IMR-90 (cell line): Measurements from ENCODE around the gene CDH15. TPM values are rescaled to one million over a fixed set of nuclear protein-coding genes. Genes with fewer than 3 reads are reported as not detected.

Experiments used
- ATAC-seq: fragments of 200-7000 bp; cut with Tn5 transposase; 2 replicates; pipeline ENCODE4 v1.9.1; 2020; ENCODE audit warnings: low read depth, mild to moderate bottlenecking, moderate library complexity
- BruUV-seq: library from RNA; stranded (reverse); fragments of 400-500 nt; replicated peaks from 2 replicates; lab custom pipeline; 2021; lab: Mats Ljungman, UMichigan
- CTCF ChIA-PET: fragments of 300-600 bp; formaldehyde crosslinking; extraction: SDS; loops from one replicate; lab custom pipeline; 2021; ENCODE audit warnings: antibody characterized with exemption; lab: Yijun Ruan, JAX
- POLR2A ChIA-PET: fragments of 300-600 bp; sonication (Branson Sonifier 250); formaldehyde crosslinking; loops from one replicate; lab custom pipeline; 2022; ENCODE audit warnings: antibody characterized with exemption; ENCODE audit not compliant: unreplicated experiment; lab: Charles Lee
- DNase-seq: peaks from one replicate; pipeline ENCODE4 v3.0.0; 2013
- H2AFZ ChIP-seq: replicated peaks from 2 replicates; pipeline ENCODE3; 2013; ENCODE audit warnings: low read length, mild to moderate bottlenecking; ENCODE audit not compliant: poor library complexity
- H2AK5ac ChIP-seq: 2 replicates; pipeline ENCODE4 v1.6.1; 2013; ENCODE audit warnings: low read depth, low read length, inconsistent platforms
- H2AK9ac ChIP-seq: replicated peaks from 2 replicates; pipeline ENCODE3; 2013; ENCODE audit warnings: mild to moderate bottlenecking, low read depth, low read length, moderate library complexity; ENCODE audit not compliant: poor library complexity
- H2BK120ac ChIP-seq: 2 replicates; pipeline ENCODE4 v1.6.1; 2013; ENCODE audit warnings: low read depth, low read length, inconsistent platforms
- H2BK15ac ChIP-seq: 3 replicates; pipeline ENCODE4 v1.6.1; 2013; ENCODE audit warnings: low read depth, low read length, inconsistent platforms
- H2BK20ac ChIP-seq: 2 replicates; pipeline ENCODE4 v1.6.1; 2013; ENCODE audit warnings: low read depth, mild to moderate bottlenecking, inconsistent platforms, low read length, moderate library complexity
- H2BK5ac ChIP-seq: 2 replicates; pipeline ENCODE4 v1.6.1; 2013; ENCODE audit warnings: mild to moderate bottlenecking, low read depth, low read length, inconsistent platforms; ENCODE audit not compliant: poor library complexity, severe bottlenecking
- H3K14ac ChIP-seq: replicated peaks from 2 replicates; pipeline ENCODE4 v1.6.1; 2013; ENCODE audit warnings: low read depth, low read length, inconsistent platforms
- H3K18ac ChIP-seq: 2 replicates; pipeline ENCODE4 v1.6.1; 2013; ENCODE audit warnings: low read depth, low read length, control low read depth
- H3K23ac ChIP-seq: 2 replicates; pipeline ENCODE4 v1.6.1; 2013; ENCODE audit warnings: low read depth, low read length, inconsistent platforms
- H3K27ac ChIP-seq: 2 replicates; pipeline ENCODE4 v1.5.1; 2013; ENCODE audit warnings: mild to moderate bottlenecking, control low read depth, low read length; ENCODE audit not compliant: insufficient read depth
- H3K27me3 ChIP-seq: 2 replicates; pipeline ENCODE4 v1.6.1; 2013; ENCODE audit warnings: low read length; ENCODE audit not compliant: control insufficient read depth, insufficient read depth
- H3K36me3 ChIP-seq: 2 replicates; pipeline ENCODE4 v1.6.1; 2013; ENCODE audit warnings: low read length, mixed read lengths; ENCODE audit not compliant: control insufficient read depth, insufficient read depth
- H3K4ac ChIP-seq: 2 replicates; pipeline ENCODE4 v1.6.1; 2013; ENCODE audit warnings: low read depth, low read length, inconsistent platforms
- H3K4me1 ChIP-seq: 2 replicates; pipeline ENCODE4 v1.6.1; 2013; ENCODE audit warnings: low read length, mixed read lengths; ENCODE audit not compliant: control insufficient read depth, insufficient read depth
- H3K4me2 ChIP-seq: 2 replicates; pipeline ENCODE4 v1.6.1; 2013; ENCODE audit warnings: low read depth, mild to moderate bottlenecking, control low read depth, low read length, moderate library complexity
- H3K4me3 ChIP-seq: 2 replicates; pipeline ENCODE4 v1.5.1; 2013; ENCODE audit warnings: low read depth, mild to moderate bottlenecking, control low read depth, low read length, moderate library complexity; ENCODE audit not compliant: insufficient read depth
- H3K56ac ChIP-seq: 2 replicates; pipeline ENCODE4 v1.6.1; 2013; ENCODE audit warnings: low read length, inconsistent platforms; ENCODE audit not compliant: insufficient read depth; ENCODE audit errors: extremely low read depth
- H3K79me1 ChIP-seq, 2 experiments: 2 replicates each; pipeline ENCODE4 v1.6.1; 2013; ENCODE audit warnings: low read length in 2 of 2, inconsistent platforms in 1 of 2, low read depth in 1 of 2
- H3K9ac ChIP-seq: 2 replicates; pipeline ENCODE4 v1.6.1; 2013; ENCODE audit warnings: low read depth, low read length, control low read depth
- H3K9me1 ChIP-seq: 2 replicates; pipeline ENCODE4 v1.6.1; 2013; ENCODE audit warnings: low read length, inconsistent platforms; ENCODE audit not compliant: insufficient read depth
- H3K9me3 ChIP-seq: 2 replicates; pipeline ENCODE4 v1.6.1; 2013; ENCODE audit warnings: low read length; ENCODE audit not compliant: control insufficient read depth, insufficient read depth
- H4K20me1 ChIP-seq: 2 replicates; pipeline ENCODE4 v1.6.1; 2013; ENCODE audit warnings: low read length, inconsistent platforms; ENCODE audit not compliant: insufficient read depth
- H4K5ac ChIP-seq: 2 replicates; pipeline ENCODE4 v1.6.1; 2013; ENCODE audit warnings: mild to moderate bottlenecking, low read depth, low read length, control low read depth
- H4K8ac ChIP-seq, 2 experiments: 2 replicates each; pipeline ENCODE4 v1.6.1; 2013; ENCODE audit warnings: low read depth in 2 of 2, low read length in 2 of 2, control low read depth in 1 of 2, inconsistent platforms in 1 of 2
- H4K91ac ChIP-seq: 2 replicates; pipeline ENCODE4 v1.6.1; 2013; ENCODE audit warnings: low read depth, low read length, inconsistent platforms; ENCODE audit not compliant: insufficient read depth
- CHD1 ChIP-seq: IDR thresholded peaks from 2 replicates; pipeline ENCODE4 v1.6.1; 2012; ENCODE audit warnings: low read depth, low read length, improper control_type of control experiment
- FOS ChIP-seq: fragments of 150-350 bp; IDR thresholded peaks from 2 replicates; pipeline ENCODE4 v1.6.1; 2016; ENCODE audit warnings: low read depth, low read length
- MAFK ChIP-seq: IDR thresholded peaks from 2 replicates; pipeline ENCODE4 v1.6.1; 2012; ENCODE audit warnings: low read depth, low read length, improper control_type of control experiment
- MXI1 ChIP-seq: IDR thresholded peaks from 2 replicates; pipeline ENCODE4 v1.6.1; 2012; ENCODE audit warnings: low read depth, mild to moderate bottlenecking, low read length, moderate library complexity, borderline replicate concordance
- POLR2A ChIP-seq: IDR thresholded peaks from 2 replicates; pipeline ENCODE4 v1.6.1; 2012; ENCODE audit warnings: mild to moderate bottlenecking, low read depth, low read length
- WGBS, 2 experiments: methylation state at CpG; one replicate each; pipeline versions ENCODE4 v1.1.5 to v1.1.7; 2013; ENCODE audit warnings: missing lambda C conversion rate in 2 of 2; ENCODE audit not compliant: insufficient read length in 1 of 2; ENCODE audit errors: extremely low coverage in 2 of 2; 5-methylcytosine and 5-hydroxymethylcytosine counted together
- dilution Hi-C: fragments of 300-500 bp; cut with HindIII; formaldehyde crosslinking; loops from one replicate; pipeline ENCODE4 v1.14.3; 2018; ENCODE audit warnings: low sequenced_read_pairs; ENCODE audit not compliant: unreplicated experiment
- in situ Hi-C: fragments of 300-500 bp; cut with MboI; formaldehyde crosslinking; loops from 3 replicates; pipeline ENCODE4 v1.14.3; 2019; ENCODE audit warnings: low sequenced_read_pairs, inconsistent platforms, mixed read lengths
- intact Hi-C: fragments of 100-400 bp; cut with micrococcal nuclease; formaldehyde crosslinking; loops from 2 replicates; pipeline ENCODE4 v1.10.0; 2022
- polyA plus RNA-seq, 3 experiments: library from polyadenylated mRNA; depleted of rRNA; stranded (reverse); fragments of >200 nt; gene quantifications; 2 replicates each; pipeline ENCODE4 v1.2.3, GENCODE V29; 2012; ENCODE audit warnings: low replicate concordance in 1 of 3
- total RNA-seq: library from RNA; depleted of rRNA; stranded (reverse); fragments of >200 nt; gene quantifications from 2 replicates; pipeline ENCODE4 v1.2.3, GENCODE V29; 2012

Gene CDH15
- total and polyA plus RNA-seq, 2 of the 4 experiments (the other 2 are of a cell fraction) = 0.18 to 0.62 TPM

DNA sequence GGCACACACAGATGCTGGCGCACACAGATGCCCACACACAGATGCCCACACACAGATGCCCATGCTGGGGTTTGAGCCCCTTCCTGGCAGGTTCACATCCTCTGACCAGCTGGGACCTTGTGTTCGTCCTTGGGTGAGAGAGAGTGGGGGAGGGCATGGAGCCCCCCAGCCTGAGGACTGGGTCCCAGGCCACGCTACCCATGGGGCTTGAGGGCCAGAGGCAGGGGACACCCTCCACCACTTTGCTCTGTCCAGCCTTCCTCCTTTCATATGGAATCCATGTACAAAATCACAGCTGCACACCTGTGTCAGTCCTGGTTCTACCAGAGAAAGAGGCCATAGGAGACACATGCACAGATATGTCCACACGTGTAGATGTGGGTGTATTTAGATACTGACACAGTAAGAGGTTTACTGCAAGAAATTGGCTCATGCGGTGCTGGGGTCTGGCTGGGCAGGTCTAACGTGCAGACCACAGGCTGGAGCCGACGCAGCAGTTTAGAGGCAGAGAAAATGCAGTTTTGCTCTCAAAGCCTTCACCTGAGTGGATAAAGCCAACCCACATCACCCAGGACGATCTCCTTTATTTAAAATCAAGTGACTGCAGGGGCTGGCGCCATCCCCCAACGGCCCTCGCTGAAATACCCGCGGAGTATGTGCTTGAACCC is 17.9 kb downstream of the CDH15 start:
- no peak overlapping the region for H3K4me3 ChIP-seq
- POLR2A ChIA-PET = no interaction called here
- H3K27ac ChIP-seq = no peak overlapping the region
- H2BK15ac ChIP-seq = no peak overlapping the region
- dilution Hi-C loops = no loop called here
- no TSS peak for BruUV-seq
- H2AK5ac ChIP-seq = no peak overlapping the region
- ATAC-seq (no peak), DNase-seq (no peak)
- H3K9ac ChIP-seq = no peak overlapping the region
- peaks cover 3% of the 10 kb centered on the region; the same call in 1 of the 2 replicates for H3K9me1 ChIP-seq
- H3K36me3 ChIP-seq = no peaks in the 10 kb centered on the region
- no peak overlapping the region for H4K8ac ChIP-seq
- no peak overlapping the region for H3K4me2 ChIP-seq
- peaks cover 6% of the 10 kb centered on the region for H3K4me1 ChIP-seq
- no peak overlapping the region for H3K14ac ChIP-seq
- intact Hi-C loops = no loop called here
- no peak overlapping the region for H4K91ac ChIP-seq
- no peak overlapping the region for H2BK120ac ChIP-seq
- no peaks in the 10 kb centered on the region; the same call in 1 of the 2 replicates for H4K20me1 ChIP-seq
- H3K18ac ChIP-seq = no peak overlapping the region
- CTCF ChIA-PET = no interaction called here
- no peak overlapping the region for H3K23ac ChIP-seq
- H3K4ac ChIP-seq = no peak overlapping the region
- WGBS, 2 experiments = 60% methylated on average over 2 of the region's 14 CpGs; no CpG with 5 or more reads in 1 of the 2 experiments
- no peak overlapping the region for H2BK20ac ChIP-seq
- H2AK9ac ChIP-seq = no peak overlapping the region
- TF ChIP-seq MAFK (no peak), CHD1 (no peak), MXI1 (no peak), FOS (no peak), POLR2A (no peak)
- H3K9me3 ChIP-seq = no peaks in the 10 kb centered on the region
- H3K27me3 ChIP-seq = peaks cover 2% of the 10 kb centered on the region; the same call in 1 of the 2 replicates
- H3K79me1 ChIP-seq = no peaks in the 10 kb centered on the region
- no peak overlapping the region for H4K5ac ChIP-seq
- no peak overlapping the region for H3K56ac ChIP-seq
- H2BK5ac ChIP-seq = no peak overlapping the region
- in situ Hi-C loops = no loop called here
- H2AFZ ChIP-seq = no peak overlapping the region
